Measurements from ENCODE around the gene EXPH5. TPM values are rescaled to one million over a fixed set of nuclear protein-coding genes. Genes with fewer than 3 reads are reported as not detected.

EXPH5 gene
- total and polyA plus RNA-seq, 2 of the 8 experiments (the other 6 are each of a cell fraction or from before 2014, with no cell fraction given) = 1.1 to 11.5 TPM

- Histone ChIP-seq H4K5ac (ENCODE audit: insufficient read length, low read depth, low read length) (no peak overlapping the region), H2AFZ (ENCODE audit: low read length) (no peak overlapping the region), H3K9ac (replicated peaks in 1 of 4; ENCODE audit: extremely low read depth in 1 of 4, low read depth in 3 of 4, low read length in 3 of 4) (no peak overlapping the region), H3K79me2 (ENCODE audit: control insufficient read depth in 1 of 2, insufficient read depth in 2 of 2, low read length in 2 of 2) (no peaks in the 10 kb centered on the region), H3K4ac (replicated peaks; ENCODE audit: insufficient read length, low read depth, low read length) (no peak overlapping the region), H3K18ac (ENCODE audit: extremely low read depth, low read length) (no peak overlapping the region), H2AK5ac (ENCODE audit: low read depth, low read length) (no peak overlapping the region), H3K4me1 (replicated peaks in 1 of 4; ENCODE audit: control insufficient read depth in 3 of 4, insufficient read depth in 4 of 4, low read length in 3 of 4) (peaks cover 0 to 7% (median 0%) of the 10 kb centered on the region in 4 experiments; a peak in 2 of 7 replicates), H4K20me1 (replicated peaks in 1 of 2; ENCODE audit: control insufficient read depth in 1 of 2, insufficient read depth in 2 of 2, low read length in 2 of 2) (no peaks in the 10 kb centered on the region), H2BK12ac (ENCODE audit: low read depth, low read length) (no peak overlapping the region), H2BK5ac (ENCODE audit: low read depth, low read length) (no peak overlapping the region), H3K27me3 (replicated peaks in 1 of 4; ENCODE audit: control insufficient read depth in 3 of 4, extremely low read depth in 1 of 4, insufficient read depth in 3 of 4, low read length in 3 of 4) (no peaks in the 10 kb centered on the region), H3K36me3 (ENCODE audit: control insufficient read depth in 2 of 4, insufficient read depth in 4 of 4, low read length in 3 of 4) (no peaks in the 10 kb centered on the region), H3K27ac (ENCODE audit: low read depth, low read length) (no peak overlapping the region), H2BK15ac (ENCODE audit: low read length) (no peak overlapping the region), H3K4me3 (ENCODE audit: extremely low read depth in 1 of 4, insufficient read depth in 2 of 4, low read depth in 3 of 4, low read length in 4 of 4) (no peak overlapping the region), H3K79me1 (ENCODE audit: low read depth, low read length) (no peaks in the 10 kb centered on the region), H4K8ac (ENCODE audit: extremely low read depth, insufficient read depth, low read length) (no peak overlapping the region), H3K9me3 (ENCODE audit: insufficient read depth in 2 of 2, low read depth in 1 of 2, low read length in 1 of 2) (no peaks in the 10 kb centered on the region), H4K91ac (replicated peaks; ENCODE audit: insufficient read length, low read length) (no peak overlapping the region), H3K4me2 (ENCODE audit: insufficient read depth in 1 of 2, low read depth in 2 of 2, low read length in 2 of 2) (no peak overlapping the region), H3K23me2 (ENCODE audit: low read depth, low read length) (no peaks in the 10 kb centered on the region), H2BK120ac (replicated peaks; ENCODE audit: low read depth, low read length) (no peak overlapping the region), H2BK20ac (ENCODE audit: low read length) (no peak overlapping the region), H3K56ac (replicated peaks; ENCODE audit: insufficient read length, low read depth, low read length) (no peak overlapping the region), H3K23ac (ENCODE audit: insufficient read length) (no peak overlapping the region), H3K14ac (ENCODE audit: insufficient read length) (no peak overlapping the region)
- DNase-seq (ENCODE audit: low read depth in 1 of 2, low spot score in 2 of 2) (no peak), FAIRE-seq (no peak)
- TF ChIP-seq SIN3A (conservative IDR thresholded peaks at IDR 0.05 in 1 of 2, IDR thresholded peaks at IDR 0.05 in 1 of 2; ENCODE audit: low read depth in 1 of 2, low read length in 2 of 2) (no peak), POLR2AphosphoS5 (IDR thresholded peaks at IDR 0.05; ENCODE audit: low read depth, low read length) (no peak), CEBPB (IDR thresholded peaks at IDR 0.05; ENCODE audit: low read depth, low read length) (no peak), SAP30 (IDR thresholded peaks at IDR 0.05; ENCODE audit: insufficient read depth, insufficient replicate concordance, low read length) (no peak), BACH1 (IDR thresholded peaks at IDR 0.05; ENCODE audit: low read length) (no peak), EP300 (IDR thresholded peaks at IDR 0.05; ENCODE audit: borderline replicate concordance in 1 of 2, low read depth in 2 of 2, low read length in 2 of 2) (no peak), BRCA1 (IDR thresholded peaks at IDR 0.05; ENCODE audit: low read depth, low read length) (no peak), CBX8 (IDR thresholded peaks at IDR 0.05; ENCODE audit: borderline replicate concordance, low read depth, low read length) (no peak)
- TF ChIP-seq, protein P1, sequence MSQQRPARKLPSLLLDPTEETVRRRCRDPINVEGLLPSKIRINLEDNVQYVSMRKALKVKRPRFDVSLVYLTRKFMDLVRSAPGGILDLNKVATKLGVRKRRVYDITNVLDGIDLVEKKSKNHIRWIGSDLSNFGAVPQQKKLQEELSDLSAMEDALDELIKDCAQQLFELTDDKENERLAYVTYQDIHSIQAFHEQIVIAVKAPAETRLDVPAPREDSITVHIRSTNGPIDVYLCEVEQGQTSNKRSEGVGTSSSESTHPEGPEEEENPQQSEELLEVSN (IDR thresholded peaks at IDR 0.05) = no peak
- CTCF ChIA-PET (ENCODE audit: partially characterized antibody) = interaction anchor here (0.9 kb wide), 1 partner anchor 29 kb away, joined by 3 read pairs; no protein-coding TSS in a partner anchor
- POLR2A ChIA-PET (ENCODE audit: partially characterized antibody) = interaction anchor here (1.9 kb wide), 1 partner anchor 10 kb away, joined by 4 read pairs; no protein-coding TSS in a partner anchor
These were observed 41.5 kb upstream of the EXPH5 start for GRCh38 chr11:108635106-108635505.
